Liver (tissue), 9 donors: ENCODE results near the gene CIITA. TPM values are rescaled to one million over a fixed set of nuclear protein-coding genes. Genes with fewer than 3 reads are reported as not detected.

Experiments used
- DNase-seq: peaks from one replicate; pipeline ENCODE4 v3.0.0-alpha.2; 2017; ENCODE audit warnings: low spot score
- H3K27ac ChIP-seq, 2 donors: one replicate each; pipeline ENCODE4 v1.7.0; 2013; ENCODE audit warnings: inconsistent platforms in 2 of 2, low read length in 2 of 2, control low read depth in 1 of 2, low read depth in 1 of 2, mild to moderate bottlenecking in 1 of 2
- H3K27me3 ChIP-seq, 4 donors: one replicate each; pipeline versions ENCODE4 v1.6.1 to v1.7.0; 2013; ENCODE audit warnings: low read length in 3 of 4, inconsistent platforms in 1 of 4, mild to moderate bottlenecking in 1 of 4, moderate library complexity in 1 of 4; ENCODE audit not compliant: control insufficient read depth in 4 of 4, insufficient read depth in 4 of 4
- H3K36me3 ChIP-seq, 4 donors: one replicate each; pipeline versions ENCODE4 v1.6.1 to v1.7.0; 2013; ENCODE audit warnings: low read length in 3 of 4, mild to moderate bottlenecking in 3 of 4, low read depth in 1 of 4, moderate library complexity in 1 of 4; ENCODE audit not compliant: control insufficient read depth in 4 of 4, insufficient read depth in 3 of 4
- H3K4me1 ChIP-seq, 4 donors: one replicate each; pipeline versions ENCODE4 v1.6.1 to v1.7.0; 2013; ENCODE audit warnings: low read length in 3 of 4, mild to moderate bottlenecking in 3 of 4, moderate library complexity in 1 of 4; ENCODE audit not compliant: control insufficient read depth in 4 of 4, insufficient read depth in 4 of 4
- H3K4me3 ChIP-seq, 3 donors: one replicate each; pipeline versions ENCODE4 v1.6.1 to v1.7.0; 2013; ENCODE audit warnings: low read length in 3 of 3, control low read depth in 1 of 3, low read depth in 1 of 3, mild to moderate bottlenecking in 1 of 3
- H3K9ac ChIP-seq, 2 donors: one replicate each; pipeline ENCODE4 v1.7.0; 2013; ENCODE audit warnings: low read length in 2 of 2, mild to moderate bottlenecking in 2 of 2, moderate library complexity in 2 of 2, control low read depth in 1 of 2, low read depth in 1 of 2
- H3K9me3 ChIP-seq, 4 donors: one replicate each; pipeline versions ENCODE4 v1.6.1 to v1.7.0; 2013; ENCODE audit warnings: low read length in 3 of 4; ENCODE audit not compliant: control insufficient read depth in 4 of 4
- EGR1 ChIP-seq, 2 donors: IDR thresholded peaks; 2 replicates each; pipeline ENCODE4 v1.6.1; 2016 to 2018; ENCODE audit warnings: antibody characterized with exemption in 2 of 2, low read depth in 2 of 2
- FOXA2 ChIP-seq: IDR thresholded peaks from 2 replicates; pipeline ENCODE4 v1.6.1; 2016; ENCODE audit warnings: antibody characterized with exemption
- JUND ChIP-seq, 2 donors: IDR thresholded peaks; 2 replicates each; pipeline ENCODE4 v1.6.1; 2016; ENCODE audit warnings: antibody characterized with exemption in 2 of 2
- NR2F2 ChIP-seq: IDR thresholded peaks from 2 replicates; pipeline ENCODE4 v1.6.1; 2016; ENCODE audit warnings: antibody characterized with exemption
- RXRA ChIP-seq, 2 donors: IDR thresholded peaks; 2 replicates each; pipeline ENCODE4 v1.6.1; 2017 to 2018; ENCODE audit warnings: antibody characterized with exemption in 2 of 2, mild to moderate bottlenecking in 1 of 2
- SP1 ChIP-seq: IDR thresholded peaks from 2 replicates; pipeline ENCODE4 v1.6.1; 2018; ENCODE audit warnings: antibody characterized with exemption, mild to moderate bottlenecking
- TAF1 ChIP-seq: conservative IDR thresholded peaks from 2 replicates; pipeline ENCODE4 v1.6.1; 2016; ENCODE audit warnings: antibody characterized with exemption, mild to moderate bottlenecking
- YY1 ChIP-seq: IDR thresholded peaks from 2 replicates; pipeline ENCODE4 v1.6.1; 2016; ENCODE audit warnings: antibody characterized with exemption, mild to moderate bottlenecking
- WGBS: extraction: QIAGEN DNeasy Blood & Tissue Kit; methylation state at CpG from one replicate; pipeline ENCODE4 v1.1.7; 2013; 5-methylcytosine and 5-hydroxymethylcytosine counted together
- polyA plus RNA-seq, 2 donors: library from polyadenylated mRNA; stranded (reverse) in 1 of 2; unstranded in 1 of 2; fragments of 200-250 nt in 1 of 2; fragments of >200 nt in 1 of 2; fragmentation: Nextera tagmentation in 1 of 2; extraction: Ambion mirVana in 1 of 2; gene quantifications; one replicate each; pipeline versions ENCODE4 v1.2.1 to v1.2.3, GENCODE V29; 2013 to 2015
- total RNA-seq, 2 donors: library from RNA; depleted of rRNA; stranded (reverse); fragments of >200 nt; gene quantifications; one replicate each; pipeline ENCODE4 v1.2.3, GENCODE V29; 2014
- TF ChIP-seq, protein P1 (sequence below): fragments of 150-350 bp; IDR thresholded peaks from 2 replicates; pipeline ENCODE4 v1.5.1; 2017; ENCODE audit warnings: improper control_type of control experiment, low read depth, low read length; ENCODE audit not compliant: missing input control
- TF ChIP-seq, protein P2 (sequence below): IDR thresholded peaks from 2 replicates; pipeline ENCODE4 v1.6.1; 2016; ENCODE audit warnings: antibody characterized with exemption, mild to moderate bottlenecking
- TF ChIP-seq, protein P3 (sequence below): IDR thresholded peaks from 2 replicates; pipeline ENCODE4 v1.6.1; 2016; ENCODE audit warnings: antibody characterized with exemption
- donor health status: healthy.
- donor health status: healthy.
- donor health status: healthy.
- donor health status: healthy.
- donor health status: healthy.

Gene CIITA
- total and polyA plus RNA-seq, 4 donors = 1.6 to 4.2 (median 2.2) TPM

DNA sequence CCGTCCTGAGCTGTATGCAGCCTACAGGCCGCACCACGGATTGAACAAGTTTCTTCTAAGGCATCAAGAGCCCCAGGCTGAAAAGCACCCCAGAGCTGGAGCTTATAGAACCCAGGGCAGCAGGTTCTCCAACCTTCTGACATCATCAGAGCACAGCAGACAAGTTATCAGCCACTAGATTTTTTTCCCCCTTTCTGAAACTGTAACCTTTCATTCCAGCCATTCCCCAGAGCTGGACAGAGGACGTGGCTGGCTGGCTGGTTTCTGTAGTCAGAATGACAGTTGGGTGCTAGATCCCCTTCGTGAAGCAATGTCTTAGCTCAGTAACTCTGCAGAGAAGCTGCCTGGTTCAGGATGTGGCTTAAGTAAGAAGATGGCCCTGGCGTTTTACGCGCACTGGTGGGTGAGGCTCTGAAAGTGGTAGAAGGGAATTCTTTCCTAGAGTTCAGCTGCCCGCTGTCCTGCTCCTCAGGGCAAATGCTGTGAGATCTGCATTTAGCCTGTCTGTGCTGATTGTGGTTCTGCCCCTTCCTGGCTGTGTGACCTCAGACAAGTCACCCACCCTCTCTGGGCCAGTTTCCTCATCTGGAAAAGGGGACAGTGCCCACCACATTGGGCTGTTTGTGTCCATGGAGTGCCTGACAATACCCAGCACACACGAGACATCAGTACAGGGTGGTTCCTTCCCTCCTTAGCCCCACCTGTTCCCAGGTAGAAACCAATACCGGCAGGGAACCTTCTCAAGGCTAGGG is 56.1 kb downstream of the CIITA start (continued):
- TF ChIP-seq, protein P1, sequence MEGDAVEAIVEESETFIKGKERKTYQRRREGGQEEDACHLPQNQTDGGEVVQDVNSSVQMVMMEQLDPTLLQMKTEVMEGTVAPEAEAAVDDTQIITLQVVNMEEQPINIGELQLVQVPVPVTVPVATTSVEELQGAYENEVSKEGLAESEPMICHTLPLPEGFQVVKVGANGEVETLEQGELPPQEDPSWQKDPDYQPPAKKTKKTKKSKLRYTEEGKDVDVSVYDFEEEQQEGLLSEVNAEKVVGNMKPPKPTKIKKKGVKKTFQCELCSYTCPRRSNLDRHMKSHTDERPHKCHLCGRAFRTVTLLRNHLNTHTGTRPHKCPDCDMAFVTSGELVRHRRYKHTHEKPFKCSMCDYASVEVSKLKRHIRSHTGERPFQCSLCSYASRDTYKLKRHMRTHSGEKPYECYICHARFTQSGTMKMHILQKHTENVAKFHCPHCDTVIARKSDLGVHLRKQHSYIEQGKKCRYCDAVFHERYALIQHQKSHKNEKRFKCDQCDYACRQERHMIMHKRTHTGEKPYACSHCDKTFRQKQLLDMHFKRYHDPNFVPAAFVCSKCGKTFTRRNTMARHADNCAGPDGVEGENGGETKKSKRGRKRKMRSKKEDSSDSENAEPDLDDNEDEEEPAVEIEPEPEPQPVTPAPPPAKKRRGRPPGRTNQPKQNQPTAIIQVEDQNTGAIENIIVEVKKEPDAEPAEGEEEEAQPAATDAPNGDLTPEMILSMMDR = no peak

DNA sequence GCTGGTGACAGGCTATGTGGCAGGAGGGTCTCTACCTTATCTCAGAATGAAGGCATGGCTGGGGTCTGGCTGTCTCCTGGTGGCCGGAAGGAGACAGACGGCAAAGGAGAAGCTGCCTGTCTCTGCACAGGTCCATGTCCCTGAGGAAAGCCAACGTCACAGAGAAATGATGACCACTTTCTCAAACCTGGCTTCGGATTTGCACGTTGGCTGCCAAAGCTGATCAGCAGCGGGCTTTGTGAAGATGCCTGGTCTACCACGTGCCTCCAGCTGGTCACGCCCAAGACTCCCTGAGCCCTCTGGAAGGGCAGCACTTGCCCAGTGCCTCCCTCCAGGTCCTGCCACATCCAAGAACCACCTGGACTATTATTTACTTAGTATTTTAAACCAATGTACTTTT is 56.9 kb downstream of the CIITA start:
- DNase-seq = no peak

More for the DNA sequence above, 56.9 kb downstream of the CIITA start:
- Histone ChIP-seq H3K4me3 (no peak overlapping the region), H3K36me3 (peaks cover 0 to 2% (median 0%) of the 10 kb centered on the region in 4 donors), H3K9ac (no peak overlapping the region), H3K9me3 (no peaks in the 10 kb centered on the region), H3K27ac (no peak overlapping the region), H3K4me1 (peaks cover 19 to 80% (median 67%) of the 10 kb centered on the region in 4 donors), H3K27me3 (no peaks in the 10 kb centered on the region)
- TF ChIP-seq, protein P2, sequence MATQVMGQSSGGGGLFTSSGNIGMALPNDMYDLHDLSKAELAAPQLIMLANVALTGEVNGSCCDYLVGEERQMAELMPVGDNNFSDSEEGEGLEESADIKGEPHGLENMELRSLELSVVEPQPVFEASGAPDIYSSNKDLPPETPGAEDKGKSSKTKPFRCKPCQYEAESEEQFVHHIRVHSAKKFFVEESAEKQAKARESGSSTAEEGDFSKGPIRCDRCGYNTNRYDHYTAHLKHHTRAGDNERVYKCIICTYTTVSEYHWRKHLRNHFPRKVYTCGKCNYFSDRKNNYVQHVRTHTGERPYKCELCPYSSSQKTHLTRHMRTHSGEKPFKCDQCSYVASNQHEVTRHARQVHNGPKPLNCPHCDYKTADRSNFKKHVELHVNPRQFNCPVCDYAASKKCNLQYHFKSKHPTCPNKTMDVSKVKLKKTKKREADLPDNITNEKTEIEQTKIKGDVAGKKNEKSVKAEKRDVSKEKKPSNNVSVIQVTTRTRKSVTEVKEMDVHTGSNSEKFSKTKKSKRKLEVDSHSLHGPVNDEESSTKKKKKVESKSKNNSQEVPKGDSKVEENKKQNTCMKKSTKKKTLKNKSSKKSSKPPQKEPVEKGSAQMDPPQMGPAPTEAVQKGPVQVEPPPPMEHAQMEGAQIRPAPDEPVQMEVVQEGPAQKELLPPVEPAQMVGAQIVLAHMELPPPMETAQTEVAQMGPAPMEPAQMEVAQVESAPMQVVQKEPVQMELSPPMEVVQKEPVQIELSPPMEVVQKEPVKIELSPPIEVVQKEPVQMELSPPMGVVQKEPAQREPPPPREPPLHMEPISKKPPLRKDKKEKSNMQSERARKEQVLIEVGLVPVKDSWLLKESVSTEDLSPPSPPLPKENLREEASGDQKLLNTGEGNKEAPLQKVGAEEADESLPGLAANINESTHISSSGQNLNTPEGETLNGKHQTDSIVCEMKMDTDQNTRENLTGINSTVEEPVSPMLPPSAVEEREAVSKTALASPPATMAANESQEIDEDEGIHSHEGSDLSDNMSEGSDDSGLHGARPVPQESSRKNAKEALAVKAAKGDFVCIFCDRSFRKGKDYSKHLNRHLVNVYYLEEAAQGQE = no peak
- TF ChIP-seq RXRA (IDR thresholded peaks at IDR 0.05) (no peak), NR2F2 (no peak), TAF1 (no peak), YY1 (no peak), EGR1 (IDR thresholded peaks at IDR 0.05; ENCODE audit: low read depth in 2 of 2) (no peak), JUND (IDR thresholded peaks at IDR 0.05) (no peak), FOXA2 (no peak), SP1 (no peak)
- TF ChIP-seq, protein P1 = no peak
- TF ChIP-seq, protein P3, sequence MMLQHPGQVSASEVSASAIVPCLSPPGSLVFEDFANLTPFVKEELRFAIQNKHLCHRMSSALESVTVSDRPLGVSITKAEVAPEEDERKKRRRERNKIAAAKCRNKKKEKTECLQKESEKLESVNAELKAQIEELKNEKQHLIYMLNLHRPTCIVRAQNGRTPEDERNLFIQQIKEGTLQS = no peak
- WGBS = 88% methylated on average over 8 of the region's 8 CpGs
